Epithelial cell of prostate (primary cell): ENCODE results near the gene GGA2.
"Not testable (repeated sequence)": the region's sequence is repeated elsewhere in the genome, so short reads cannot be mapped to it uniquely, and the experiment has no call there.

Experiments used
- DNase-seq: peaks from one replicate; pipeline ENCODE4 v3.0.0-alpha.2; 2011; ENCODE audit warnings: low read depth, low spot score
- H3K27ac ChIP-seq: fragments of 450-650 bp; 2 replicates; pipeline ENCODE4 v1.5.1; 2017; ENCODE audit warnings: mild to moderate bottlenecking

GGA2 gene

GRCh38 chr16:23527961-23528643 lies 17.8 kb upstream of the GGA2 start:
- no peak overlapping the region for H3K27ac ChIP-seq
- no peak for DNase-seq

DNA sequence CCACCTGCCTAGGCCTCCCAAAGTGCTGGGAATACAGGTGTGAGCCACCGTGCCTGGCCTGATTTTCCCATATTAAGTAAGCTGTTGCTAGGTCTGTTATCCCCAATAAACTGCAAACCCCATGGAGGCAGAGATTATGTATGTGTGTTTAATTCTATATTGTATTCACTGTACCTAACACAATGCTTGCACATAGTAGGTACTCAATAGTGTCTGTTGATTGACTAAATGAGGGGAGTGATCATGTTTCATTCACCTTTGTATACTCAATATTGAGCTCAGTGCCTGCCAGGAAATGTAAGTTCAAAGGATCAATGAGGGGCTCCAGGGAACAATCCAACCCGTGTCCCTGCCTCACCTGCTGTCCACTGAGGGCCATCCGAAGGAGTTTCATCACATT lies 14.6 kb upstream of the GGA2 start:
- no peak overlapping the region for H3K27ac ChIP-seq
- no peak for DNase-seq

- no peak overlapping the region for H3K27ac ChIP-seq
- DNase-seq, result no peak
Measured at GRCh38 chr16:23523876-23524385, 13.6 kb upstream of the GGA2 start.

DNA sequence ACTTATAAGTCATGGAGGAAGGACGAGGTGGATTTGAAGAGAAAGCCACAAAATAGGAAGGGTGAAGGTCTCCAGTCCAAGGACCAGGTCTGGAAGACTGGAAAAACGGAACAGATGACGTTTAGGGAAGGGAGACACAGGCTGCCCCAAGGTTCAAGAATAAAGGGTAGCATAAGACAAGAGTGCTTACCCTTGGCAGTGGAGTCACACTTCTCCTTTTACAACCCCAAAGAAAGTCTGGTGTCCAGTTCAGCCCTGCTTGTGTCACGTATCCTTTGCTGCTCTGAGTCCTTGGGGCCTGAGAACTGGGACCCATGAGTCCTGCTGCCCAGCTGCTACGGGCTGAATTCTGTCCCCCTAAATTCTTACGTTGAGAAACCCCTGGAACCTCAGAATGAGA lies 13.0 kb upstream of the GGA2 start:
- DNase-seq, result no peak

DNA sequence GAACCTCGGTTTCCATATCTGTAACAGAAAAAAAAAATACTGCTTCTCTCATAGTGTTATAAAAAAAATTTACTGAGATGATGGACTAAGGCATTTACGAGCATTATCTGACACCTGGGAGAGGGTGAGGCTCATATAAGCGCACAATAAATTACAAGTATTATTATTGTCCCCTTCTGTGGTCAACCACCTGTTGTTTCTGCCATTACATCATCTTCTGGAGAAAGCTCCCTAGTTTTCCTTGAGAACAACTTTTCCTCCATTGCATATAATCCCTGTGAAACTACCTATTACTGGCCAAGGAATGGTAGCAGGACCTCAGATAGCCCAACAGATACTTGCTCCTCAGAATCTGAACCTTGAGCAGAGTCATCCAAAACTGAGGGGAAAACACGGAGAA lies 11.7 kb upstream of the GGA2 start:
- DNase-seq, result no peak
- H3K27ac ChIP-seq, result no peak overlapping the region

More for the DNA sequence above, 13.0 kb upstream of the GGA2 start:
- no peak overlapping the region for H3K27ac ChIP-seq

- H3K27ac ChIP-seq, result no peak overlapping the region
- no peak for DNase-seq
Measured at GRCh38 chr16:23521037-23521743, 10.9 kb upstream of the GGA2 start.

DNA sequence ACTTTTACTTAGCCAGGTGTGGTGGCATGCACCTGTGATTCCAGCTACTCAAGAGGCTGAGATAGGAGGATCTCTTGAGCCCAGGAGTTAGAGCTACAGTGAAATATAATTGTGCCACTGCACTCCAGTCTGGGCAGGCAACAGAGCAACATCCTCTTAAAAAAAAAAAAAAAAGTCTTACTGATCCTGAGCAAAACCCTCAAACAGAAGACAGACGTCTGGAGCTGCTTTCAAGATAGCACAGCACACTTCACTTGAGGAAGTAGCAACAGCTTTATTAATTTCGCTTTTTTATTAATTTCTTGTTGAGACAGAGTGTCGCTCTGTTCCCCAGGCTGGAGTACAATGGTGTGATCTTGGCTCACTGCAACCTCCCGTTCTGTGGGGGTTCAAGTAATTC lies 10.2 kb upstream of the GGA2 start:
- DNase-seq, result no peak
- H3K27ac ChIP-seq, result no peak overlapping the region

- no peak overlapping the region for H3K27ac ChIP-seq
- DNase-seq, result no peak
Measured at GRCh38 chr16:23519282-23519681, 9.0 kb upstream of the GGA2 start.

DNA sequence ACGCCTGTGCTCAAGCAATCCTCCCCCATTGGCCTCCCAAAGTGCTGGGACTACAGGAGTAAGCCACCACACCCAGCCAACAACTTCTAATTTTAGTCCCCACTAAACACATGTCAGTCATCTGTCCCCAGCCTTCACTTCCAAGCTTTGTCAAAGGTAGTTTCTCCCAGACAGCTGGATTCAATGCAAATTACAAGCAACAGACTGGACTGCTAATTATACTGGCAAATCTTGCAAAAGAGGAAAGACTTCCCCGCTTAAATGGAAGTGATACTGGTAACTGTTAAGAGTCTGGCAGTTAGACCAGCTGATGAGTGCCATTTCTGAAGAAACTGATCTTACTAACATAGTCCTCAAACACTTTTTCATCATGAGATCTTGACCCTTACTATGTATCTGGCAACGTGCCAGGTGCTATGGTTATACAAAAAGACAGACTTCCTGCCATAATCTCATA lies 8.2 kb upstream of the GGA2 start:
- DNase-seq, result no peak
- no peak overlapping the region for H3K27ac ChIP-seq

- DNase-seq, result no peak
- H3K27ac ChIP-seq, result no peak overlapping the region
Measured at GRCh38 chr16:23516366-23517137, 6.3 kb upstream of the GGA2 start.

DNA sequence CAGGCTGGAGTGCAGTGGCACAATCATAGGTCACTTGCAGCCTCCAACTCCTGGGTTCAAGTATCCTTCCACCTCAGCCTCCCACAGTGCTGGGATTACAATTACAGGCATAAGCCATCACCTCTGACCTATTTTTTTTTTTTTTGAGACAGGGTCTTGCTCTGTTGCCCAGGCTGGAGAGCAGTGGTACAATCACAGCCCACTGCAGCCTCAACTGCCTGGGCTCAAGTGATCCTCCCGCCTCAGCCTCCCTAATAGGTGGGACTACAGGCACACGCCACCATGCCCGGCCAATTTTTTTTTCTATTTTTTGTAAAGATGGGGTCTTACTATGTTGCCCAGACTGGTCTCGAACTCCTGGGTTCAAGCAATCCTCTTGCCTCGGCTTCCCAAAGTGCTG lies 5.6 kb upstream of the GGA2 start:
- DNase-seq, result no peak
- H3K27ac ChIP-seq, result no peak overlapping the region

DNA sequence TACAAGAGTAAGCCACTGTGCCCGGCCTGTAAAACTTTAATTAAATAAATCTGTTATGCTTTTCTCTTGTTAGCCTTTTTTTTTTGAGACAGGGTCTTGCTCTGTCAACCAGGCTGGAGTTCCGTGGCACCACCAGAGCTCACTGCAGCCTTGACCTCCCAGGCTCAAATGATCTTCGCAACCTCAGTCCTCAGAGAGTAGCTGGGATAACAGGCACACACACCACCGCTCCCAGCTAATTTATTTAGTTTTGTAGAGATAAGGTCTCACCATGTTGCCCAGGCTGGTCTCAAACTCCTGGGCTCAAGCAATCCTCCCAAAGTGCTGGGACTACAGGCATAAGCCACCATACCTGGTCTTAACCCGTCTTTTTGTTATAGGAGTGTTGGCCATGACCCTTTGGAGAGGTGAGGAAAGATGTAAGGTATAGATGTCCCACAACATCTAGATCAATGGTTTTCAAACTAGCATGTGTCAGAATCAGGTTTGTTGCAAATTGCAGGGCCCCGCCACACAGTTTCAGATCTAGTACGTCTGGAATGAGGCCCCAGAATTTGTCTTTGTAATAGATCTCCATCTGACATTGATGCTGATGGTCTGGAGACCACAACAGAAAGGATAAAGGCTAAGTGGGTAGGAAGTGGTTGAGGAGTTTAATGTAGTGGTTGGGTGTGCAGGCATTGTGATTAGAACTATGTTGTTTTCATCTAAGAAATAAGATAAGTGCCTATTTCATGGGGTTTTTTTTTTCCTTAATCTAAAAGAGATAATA lies 4.3 kb upstream of the GGA2 start:
- DNase-seq, result no peak
- H3K27ac ChIP-seq, result no peak overlapping the region

- no peak overlapping the region for H3K27ac ChIP-seq
- DNase-seq, result no peak
Measured at GRCh38 chr16:23512168-23512695, 1.9 kb upstream of the GGA2 start.

GRCh38 chr16:23511731-23512130 lies 1.4 kb upstream of the GGA2 start:
- no peak overlapping the region for H3K27ac ChIP-seq
- DNase-seq, result no peak

- H3K27ac ChIP-seq, DNase-seq: not testable (repeated sequence)
Measured at GRCh38 chr16:23510915-23511270, 599 bp upstream of the GGA2 start.

DNA sequence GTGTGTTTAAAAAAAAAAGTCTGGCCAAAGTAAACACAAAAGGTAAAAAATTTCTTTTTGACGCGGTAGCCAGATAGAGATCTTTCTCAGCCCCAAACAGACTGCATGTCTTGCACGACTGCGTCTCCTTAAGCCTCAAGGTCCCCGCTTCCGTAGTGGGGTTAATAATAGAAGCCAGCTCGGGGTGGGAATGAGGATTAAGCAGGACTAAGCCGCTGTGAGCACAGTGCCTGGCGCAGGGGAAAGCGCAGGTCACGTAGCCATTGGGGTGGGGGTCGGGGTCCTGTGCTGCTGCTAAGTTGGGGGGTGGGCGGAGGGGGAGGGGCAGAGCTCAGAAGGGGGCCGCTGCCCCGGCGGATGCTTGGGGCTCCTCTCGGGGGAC lies 521 bp downstream of the GGA2 start:
- no peak for DNase-seq
- no peak overlapping the region for H3K27ac ChIP-seq

DNA sequence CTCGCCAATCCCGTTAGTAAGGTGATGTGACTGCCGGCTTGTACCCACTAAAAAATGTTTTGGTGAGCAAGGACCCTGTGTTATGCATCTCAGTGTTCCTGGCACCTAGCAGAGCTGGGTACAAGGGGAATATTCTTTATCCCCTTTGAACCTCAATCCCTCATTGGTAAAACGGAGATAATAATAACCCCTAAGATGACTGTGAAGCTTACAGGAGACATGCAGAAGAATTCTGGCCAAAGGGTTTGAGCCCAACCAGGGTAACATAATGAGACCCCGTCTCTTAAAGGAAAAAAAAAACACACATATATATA lies 896 bp downstream of the GGA2 start:
- no peak overlapping the region for H3K27ac ChIP-seq
- DNase-seq, result no peak

DNA sequence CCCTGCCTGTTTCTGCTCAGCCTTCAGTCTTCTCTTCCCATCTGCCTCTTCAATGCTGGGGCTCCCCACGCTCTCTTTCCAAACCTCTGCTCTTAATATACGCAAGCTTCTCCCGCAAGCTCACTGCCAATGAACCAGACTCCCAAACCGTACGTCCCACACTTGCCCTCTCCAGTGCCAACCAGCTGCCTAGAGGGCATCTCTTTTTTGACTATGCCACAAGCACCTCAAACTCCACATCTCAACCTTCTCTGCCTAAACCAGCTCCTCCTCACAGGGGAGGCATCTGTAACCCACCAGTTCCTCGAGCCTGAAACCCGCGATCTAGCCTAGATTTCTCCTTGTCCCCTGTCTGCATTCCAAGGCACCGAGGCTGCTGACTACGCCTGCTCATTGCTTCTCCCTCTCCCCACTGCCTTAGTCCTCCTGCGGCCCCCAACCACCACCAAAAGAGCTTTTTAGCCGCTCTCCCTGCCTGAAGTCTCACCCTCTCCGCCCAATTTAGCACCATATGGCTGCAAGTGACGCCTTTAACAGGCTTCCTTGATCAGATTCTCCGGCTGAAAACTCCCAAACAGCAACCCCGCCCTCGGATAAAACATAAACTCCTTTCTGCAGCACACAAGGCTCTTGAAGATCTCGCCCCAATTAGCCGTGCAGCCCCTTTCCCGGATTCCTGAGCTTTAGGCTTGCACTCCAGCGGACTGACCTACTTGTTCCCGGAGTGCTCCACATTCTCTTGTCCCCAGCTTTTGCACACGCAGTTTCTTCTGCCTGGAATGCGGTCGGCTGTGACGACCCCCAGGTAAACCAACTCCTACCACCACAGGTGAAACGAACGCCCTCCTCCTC lies 1.5 kb downstream of the GGA2 start:
- no peak overlapping the region for H3K27ac ChIP-seq
- DNase-seq, result no peak

DNA sequence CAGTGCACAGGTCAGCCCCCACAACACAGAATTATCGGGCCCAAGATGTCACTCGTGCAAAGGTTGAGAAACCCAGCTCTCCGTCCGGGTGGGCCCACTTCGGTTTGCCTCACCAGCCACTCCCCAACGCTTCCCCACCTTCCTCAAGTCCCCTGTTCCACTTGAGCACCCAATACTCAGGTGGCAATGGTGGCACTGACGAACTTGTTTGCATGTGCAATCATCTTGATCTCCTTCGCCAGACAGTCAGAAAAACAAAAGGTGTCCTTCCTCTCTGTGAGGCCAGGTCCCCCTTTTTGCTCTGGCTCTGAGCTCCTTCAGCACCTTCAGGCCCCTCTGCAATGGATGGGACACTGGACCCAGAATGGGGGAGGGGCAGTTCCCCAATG lies 3.7 kb downstream of the GGA2 start:
- DNase-seq, result no peak
- no peak overlapping the region for H3K27ac ChIP-seq
